GM21381 (cell line): ENCODE data around the gene P2RX2.

Experiments used
- ATAC-seq: cut with Tn5 transposase; IDR thresholded peaks from one replicate; pipeline ENCODE4 v1.9.1; 2021; ENCODE audit warnings: mild to moderate bottlenecking, moderate library complexity; ENCODE audit not compliant: unreplicated experiment

Gene P2RX2

DNA sequence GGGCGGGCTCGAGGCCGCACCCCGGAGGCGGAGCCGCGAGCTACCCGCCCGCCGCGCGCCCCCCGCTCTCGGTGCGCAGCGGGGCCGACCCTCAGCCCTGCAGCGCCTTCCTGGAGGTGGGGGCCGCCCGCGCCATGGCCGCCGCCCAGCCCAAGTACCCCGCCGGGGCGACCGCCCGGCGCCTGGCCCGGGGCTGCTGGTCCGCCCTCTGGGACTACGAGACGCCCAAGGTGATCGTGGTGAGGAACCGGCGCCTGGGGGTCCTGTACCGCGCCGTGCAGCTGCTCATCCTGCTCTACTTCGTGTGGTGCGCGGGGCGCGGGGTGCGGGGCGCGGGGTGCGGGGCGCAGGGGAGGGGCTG is at the start of gene P2RX2:
TSS of gene P2RX2 (plus strand) at position 94 of the 361 bp plus-strand sequence. CDS start at position 135, 41 bp downstream.
- no peak for ATAC-seq

DNA sequence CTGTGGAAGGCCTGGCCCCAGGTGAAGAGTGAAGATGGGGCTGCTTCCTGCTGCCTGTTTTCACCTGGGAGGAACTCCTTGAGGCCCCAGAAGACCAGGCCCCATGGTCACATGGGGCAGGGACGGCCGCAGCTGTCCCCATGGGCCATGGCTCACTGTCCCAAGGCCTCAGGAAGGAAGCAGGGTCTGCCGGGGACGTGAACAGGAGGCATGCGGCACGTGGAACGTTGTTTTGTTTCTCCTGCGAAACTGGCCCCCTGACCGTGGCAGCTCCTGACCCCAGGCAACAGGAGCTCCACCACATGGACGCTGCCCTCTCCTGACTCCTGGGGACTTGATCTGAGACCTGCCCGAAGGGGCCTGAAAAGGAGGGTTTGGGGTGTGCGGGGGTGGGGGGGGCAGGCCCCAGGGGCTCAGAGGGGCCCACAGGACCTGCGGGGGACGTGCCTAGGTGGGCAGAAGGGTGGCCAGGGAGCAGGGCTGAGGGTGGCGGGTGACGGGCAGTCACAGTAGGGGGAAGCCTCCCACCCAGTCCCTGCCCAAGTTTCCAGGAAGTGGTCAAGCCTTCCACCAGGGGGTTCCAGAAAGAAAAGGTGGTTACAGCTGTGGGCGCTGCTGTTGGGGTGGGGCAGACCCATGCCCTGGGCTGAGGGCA is 49.6 kb upstream of the P2RX2 start:
- no peak for ATAC-seq

DNA sequence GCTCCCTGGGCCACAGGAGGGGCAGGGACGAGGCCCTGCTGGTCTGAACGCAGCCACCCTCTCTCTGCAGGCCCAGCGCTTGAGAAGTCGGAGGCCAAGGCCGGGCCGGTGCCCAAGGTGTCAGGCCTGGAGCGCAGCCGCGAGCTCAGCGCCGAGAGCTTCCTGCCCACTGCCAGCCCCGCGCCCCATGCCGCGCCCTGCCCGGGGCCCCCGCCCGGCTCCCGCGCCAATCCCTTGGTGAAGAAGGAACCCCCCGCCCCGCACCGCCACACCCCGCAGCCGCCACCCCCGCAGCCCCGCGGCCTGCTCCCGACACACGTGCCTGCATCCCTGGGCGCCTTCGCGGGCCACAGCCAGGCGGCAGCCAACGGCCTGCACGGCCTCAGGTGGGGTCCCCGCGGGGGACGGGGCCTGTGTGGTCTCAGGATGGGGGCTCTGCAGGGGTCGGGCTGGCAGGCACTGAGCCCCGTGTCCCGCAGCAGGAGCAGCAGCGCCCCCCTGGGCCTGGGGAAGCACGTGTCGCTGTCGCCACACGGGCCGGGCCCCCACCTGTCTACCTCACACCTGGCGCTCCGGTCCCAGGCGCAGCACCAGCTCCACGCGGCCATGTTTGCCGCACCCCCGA is 48.6 kb upstream of the P2RX2 start:
- ATAC-seq, result no peak

- ATAC-seq, result no peak
Observed at GRCh38 chr12:132570635-132571034, 47.9 kb upstream of the P2RX2 start.

DNA sequence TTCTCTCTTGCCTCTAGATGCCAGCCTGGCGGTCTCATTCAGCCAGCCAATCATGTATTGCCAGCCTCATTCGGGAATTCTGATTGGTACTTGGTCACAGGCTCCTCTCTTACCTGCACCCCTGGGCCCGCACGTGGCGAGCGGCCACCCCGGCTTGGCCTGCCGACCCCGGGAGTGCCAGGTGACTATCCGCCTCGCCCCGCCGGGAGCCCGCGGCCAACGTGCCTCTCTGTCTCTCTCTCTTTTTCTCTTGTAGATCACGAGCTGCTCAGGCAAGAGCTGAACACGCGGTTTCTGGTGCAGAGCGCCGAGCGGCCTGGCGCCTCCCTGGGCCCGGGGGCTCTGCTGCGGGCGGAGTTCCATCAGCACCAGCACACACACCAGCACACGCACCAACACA is 47.5 kb upstream of the P2RX2 start:
- ATAC-seq, result no peak

- ATAC-seq, result no peak
Observed at GRCh38 chr12:132571598-132571997, 47.0 kb upstream of the P2RX2 start.

- ATAC-seq, result no peak
Observed at GRCh38 chr12:132572106-132572505, 46.5 kb upstream of the P2RX2 start.

DNA sequence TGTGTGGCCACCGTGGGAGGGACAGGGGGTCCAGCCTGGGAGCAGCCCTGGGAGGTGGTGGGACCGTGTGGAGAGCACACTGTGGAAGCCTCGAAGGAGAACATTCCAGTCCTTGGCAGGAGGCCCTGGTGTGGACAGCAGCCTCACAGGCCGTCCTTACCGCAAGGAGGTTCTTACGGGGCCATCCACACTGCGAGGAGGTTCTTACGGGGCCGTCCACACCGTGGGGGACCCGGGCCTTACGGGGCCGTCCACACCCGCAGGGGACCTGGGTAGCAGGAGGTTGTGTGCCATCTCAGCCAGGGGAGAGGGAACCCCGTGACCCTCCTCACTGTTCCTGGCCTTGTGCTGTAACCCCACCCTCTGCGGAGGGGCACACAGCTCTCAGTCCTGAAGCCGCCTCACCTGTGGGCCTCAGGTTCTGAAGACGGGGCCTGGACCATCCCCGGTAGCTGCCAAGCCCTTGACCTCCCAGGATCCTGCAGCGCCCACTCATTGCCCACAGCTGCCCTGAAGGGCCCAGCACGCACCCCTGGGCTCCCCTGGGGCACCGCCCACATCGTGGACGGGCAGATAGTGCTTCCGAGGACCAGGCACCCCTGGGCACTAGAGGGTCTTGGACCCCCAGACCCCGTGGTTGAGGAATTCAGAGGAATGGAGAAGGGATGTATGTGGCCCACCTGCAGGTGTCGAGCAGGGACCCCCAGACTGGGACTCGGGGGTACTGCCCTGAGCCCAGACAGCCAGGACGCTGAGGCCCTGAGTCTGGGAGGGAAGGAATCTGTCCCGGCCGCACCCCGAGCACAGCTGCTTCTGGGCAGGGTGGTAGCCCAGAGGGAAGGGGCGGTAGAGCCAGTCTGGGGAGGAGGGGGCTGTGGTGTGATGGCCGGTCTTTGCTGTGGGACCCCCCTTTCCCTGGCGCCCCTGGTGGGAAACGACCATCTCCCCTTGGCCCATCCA is 45.5 kb upstream of the P2RX2 start:
- ATAC-seq, result no peak

DNA sequence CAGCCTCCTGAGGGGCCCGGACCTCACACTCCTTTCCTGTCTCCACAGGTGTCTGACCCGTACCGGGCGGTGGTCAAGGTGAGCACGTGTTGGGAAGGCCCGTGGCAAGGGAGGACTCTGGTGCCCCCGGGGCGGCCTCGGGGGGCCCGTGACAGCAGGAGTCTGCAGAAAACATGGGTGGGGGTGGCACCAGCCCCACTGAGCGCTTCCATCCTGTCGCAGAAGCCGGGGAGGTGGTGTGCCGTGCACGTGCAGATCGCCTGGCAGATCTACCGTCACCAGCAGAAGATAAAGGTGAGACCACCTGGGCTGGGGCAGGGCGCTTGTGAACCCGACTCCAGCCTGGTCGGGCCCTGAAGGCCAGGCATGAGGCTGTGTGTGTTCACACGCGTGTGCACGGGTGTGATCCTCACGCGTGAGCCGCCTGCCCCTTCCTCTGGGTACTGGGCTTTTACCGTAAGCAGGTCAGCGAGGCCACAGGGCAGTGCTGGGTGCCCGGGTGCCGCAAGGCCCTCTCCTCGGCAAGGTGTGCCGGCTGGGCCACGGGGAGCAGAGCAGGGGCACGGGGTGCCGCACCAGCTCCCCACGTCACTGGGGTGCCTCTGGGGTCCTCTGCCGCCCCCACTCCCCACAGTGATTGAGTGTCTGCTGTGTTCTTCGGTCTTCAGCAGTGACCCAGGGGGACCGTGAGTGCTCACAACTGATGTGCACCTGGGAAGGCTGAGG is 44.1 kb upstream of the P2RX2 start:
- ATAC-seq, result no peak

- no peak for ATAC-seq
Observed at GRCh38 chr12:132575661-132576060, 42.9 kb upstream of the P2RX2 start.

DNA sequence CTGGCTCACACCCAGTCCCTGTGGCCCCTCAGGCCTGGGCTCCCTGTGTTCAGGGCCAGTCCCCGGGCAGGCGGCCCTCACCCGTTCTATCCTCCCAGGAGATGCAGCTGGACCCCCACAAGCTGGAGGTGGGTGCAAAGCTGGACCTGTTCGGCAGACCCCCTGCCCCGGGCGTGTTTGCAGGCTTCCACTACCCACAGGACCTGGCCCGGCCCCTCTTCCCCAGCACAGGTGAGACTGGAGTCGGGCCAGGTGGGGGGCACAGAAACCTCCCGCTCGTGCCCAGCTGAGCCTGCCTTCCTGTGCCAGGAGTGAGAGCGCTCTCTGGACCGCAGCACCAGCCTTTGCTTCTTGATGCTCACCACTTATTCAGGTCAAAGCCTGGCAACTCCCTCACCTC is 41.9 kb upstream of the P2RX2 start:
- no peak for ATAC-seq

DNA sequence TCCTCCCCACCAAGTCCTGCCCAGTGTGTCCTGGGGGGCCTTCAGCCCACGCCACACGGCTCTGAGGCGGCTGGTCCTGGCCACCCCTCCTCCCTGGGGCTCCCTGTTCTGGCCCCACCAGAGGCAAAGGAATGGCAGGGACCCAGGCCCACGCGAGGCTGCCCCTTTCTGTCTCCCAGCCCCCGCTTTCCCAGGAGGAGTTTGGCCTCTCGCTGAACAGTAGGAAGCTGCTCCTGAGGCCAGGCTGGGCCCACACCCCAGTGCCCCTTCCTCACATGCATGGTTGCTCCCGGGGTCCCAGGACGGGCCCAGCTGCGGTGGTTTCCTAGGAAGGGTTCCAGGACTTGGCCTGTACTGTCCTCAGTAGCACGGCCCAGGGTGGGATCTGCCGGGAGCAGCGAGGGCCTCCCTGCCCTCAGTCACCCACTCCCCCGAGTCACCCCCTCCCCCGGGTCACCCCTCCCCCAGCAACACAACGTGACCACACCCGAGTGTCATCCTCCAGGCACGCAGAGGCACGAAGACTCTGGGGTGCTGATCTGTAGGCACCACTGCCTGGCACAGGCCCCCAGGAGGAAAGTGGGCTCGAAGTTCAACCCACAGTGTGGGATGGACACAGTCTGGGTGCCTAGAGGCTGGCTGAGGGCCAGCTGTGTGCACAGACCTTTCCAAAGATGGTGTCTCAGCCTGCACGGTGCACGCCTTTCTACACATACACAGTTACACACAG is 41.2 kb upstream of the P2RX2 start:
- no peak for ATAC-seq

GRCh38 chr12:132578118-132578517 is 40.5 kb upstream of the P2RX2 start:
- no peak for ATAC-seq

- ATAC-seq, result no peak
Observed at GRCh38 chr12:132578826-132579225, 39.8 kb upstream of the P2RX2 start.

- no peak for ATAC-seq
Observed at GRCh38 chr12:132579744-132580143, 38.8 kb upstream of the P2RX2 start.

DNA sequence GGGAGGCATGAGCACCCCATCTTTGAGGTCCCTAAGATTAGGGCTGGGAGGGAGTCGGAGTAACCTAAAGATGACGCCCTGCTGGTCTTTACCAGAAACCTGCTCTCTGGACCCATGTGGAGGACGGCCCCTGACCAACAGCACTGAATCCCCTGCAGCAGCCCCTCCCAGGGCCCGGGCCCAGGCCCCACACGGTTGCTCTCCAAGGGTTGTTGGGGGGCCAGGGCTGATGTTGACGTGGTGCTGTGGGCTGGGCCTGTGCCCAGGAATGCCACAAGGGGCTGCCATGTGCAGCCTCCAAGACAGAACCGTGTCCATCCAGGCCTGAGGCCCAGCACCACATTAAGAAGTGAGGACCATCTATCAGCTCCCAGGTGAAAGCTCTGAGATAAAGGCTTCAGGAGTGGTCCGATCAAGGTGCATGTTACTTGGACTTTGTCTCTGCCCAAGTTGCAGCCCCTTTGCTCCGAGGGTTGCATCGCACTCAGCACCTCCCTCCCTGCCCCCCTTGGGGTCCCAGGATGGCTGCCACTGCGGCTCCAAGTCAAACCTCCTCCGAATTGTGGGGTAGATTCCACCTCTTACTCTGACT is 37.8 kb upstream of the P2RX2 start:
- no peak for ATAC-seq

- ATAC-seq, result no peak
Observed at GRCh38 chr12:132581348-132582057, 37.1 kb upstream of the P2RX2 start.

DNA sequence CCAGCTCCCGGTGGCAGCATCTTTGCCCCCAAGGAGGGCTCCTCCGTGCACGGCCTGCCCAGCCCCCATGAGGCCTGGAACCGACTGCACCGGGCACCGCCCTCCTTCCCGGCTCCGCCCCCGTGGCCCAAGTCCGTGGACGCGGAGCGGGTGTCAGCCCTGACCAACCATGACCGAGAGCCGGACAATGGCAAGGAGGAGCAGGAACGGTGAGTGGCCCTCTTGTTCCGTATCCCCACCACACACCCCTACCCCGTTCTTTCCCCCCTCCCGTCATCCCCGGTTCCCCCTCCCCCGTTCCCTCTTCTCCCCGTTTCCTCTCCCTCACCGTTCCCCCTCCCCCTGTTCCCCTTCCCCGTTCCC is 36.5 kb upstream of the P2RX2 start:
- ATAC-seq, result no peak

DNA sequence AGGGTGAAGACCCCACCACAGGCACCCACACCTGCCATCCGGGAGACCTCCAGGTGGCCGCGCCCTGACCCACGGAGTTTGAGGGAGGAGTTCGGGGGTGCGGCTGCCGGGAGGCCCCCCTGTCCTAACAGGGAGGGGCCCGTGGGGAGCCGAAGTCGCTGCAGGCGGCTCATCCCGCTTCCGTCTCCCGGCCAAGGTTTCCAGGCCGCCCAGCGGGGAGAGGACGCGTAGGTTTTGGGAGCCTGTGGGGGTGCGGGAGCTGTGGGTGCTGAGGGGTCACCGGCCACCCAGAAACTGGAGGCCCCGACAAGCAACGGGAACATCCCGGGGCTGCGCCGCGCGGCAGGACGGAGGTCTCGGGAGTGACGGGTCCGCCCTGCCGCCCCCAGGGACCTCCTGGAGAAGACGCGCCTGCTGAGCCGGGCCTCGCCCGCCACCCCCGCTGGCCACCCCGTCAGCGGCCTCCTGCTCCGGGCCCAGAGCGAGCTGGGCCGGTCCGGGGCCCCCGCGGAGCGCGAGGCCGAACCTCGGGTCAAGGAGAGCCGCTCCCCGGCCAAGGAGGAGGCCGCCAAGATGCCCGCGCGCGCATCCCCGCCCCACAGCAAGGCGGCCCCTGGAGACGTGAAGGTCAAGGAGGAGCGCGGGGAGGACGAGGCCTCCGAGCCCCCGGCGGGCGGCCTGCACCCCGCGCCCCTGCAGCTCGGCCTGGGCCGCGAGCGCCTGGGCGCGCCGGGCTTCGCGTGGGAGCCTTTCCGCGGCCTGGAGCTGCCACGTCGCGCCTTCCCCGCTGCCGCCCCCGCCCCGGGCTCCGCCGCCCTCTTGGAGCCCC is 35.8 kb upstream of the P2RX2 start:
- ATAC-seq, result no peak
